Activated CD8-positive, alpha-beta T cell treated with anti-CD3 and anti-CD28 coated beads for 36 hours (primary cell): ENCODE measurements around the gene EIF4E2. TPM values are rescaled to one million over a fixed set of nuclear protein-coding genes. Genes with fewer than 3 reads are reported as not detected.

Experiments
- ATAC-seq: fragments of 200-7000 bp; cut with Tn5 transposase; one replicate; pipeline ENCODE4 v1.10.0; 2021; ENCODE audit warnings: mild to moderate bottlenecking, moderate library complexity
- CTCF ChIA-PET: fragments of 350-600 bp; sonication (Branson Sonifier 250); formaldehyde crosslinking; loops from one replicate; lab custom pipeline; 2021; ENCODE audit warnings: antibody characterized with exemption; lab: Charles Lee
- POLR2A ChIA-PET: fragments of 350-600 bp; sonication (Branson Sonifier 250); formaldehyde crosslinking; loops from one replicate; lab custom pipeline; 2021; ENCODE audit warnings: antibody characterized with exemption; lab: Charles Lee
- DNase-seq: peaks from one replicate; pipeline ENCODE4 v3.0.0-alpha.2; 2020
- H3K27ac Mint-ChIP-seq: one replicate; pipeline ENCODE4 v1.8.0; 2021; ENCODE audit warnings: mild to moderate bottlenecking, mixed read lengths
- H3K27me3 Mint-ChIP-seq: one replicate; pipeline ENCODE4 v1.8.0; 2021; ENCODE audit warnings: mixed read lengths
- H3K36me3 Mint-ChIP-seq: one replicate; pipeline ENCODE4 v1.8.0; 2021; ENCODE audit warnings: low read depth, mixed read lengths
- H3K4me1 Mint-ChIP-seq: one replicate; pipeline ENCODE4 v1.8.0; 2021; ENCODE audit warnings: low read depth, mixed read lengths
- H3K4me3 Mint-ChIP-seq: one replicate; pipeline ENCODE4 v1.8.0; 2021; ENCODE audit warnings: mild to moderate bottlenecking, moderate library complexity, mixed read lengths
- H3K9me3 Mint-ChIP-seq: one replicate; pipeline ENCODE4 v1.8.0; 2021; ENCODE audit warnings: mixed read lengths
- CTCF ChIP-seq: fragments of 200-600 bp; IDR thresholded peaks from one replicate; pipeline ENCODE4 v1.8.0; 2022; ENCODE audit warnings: antibody characterized with exemption, mild to moderate bottlenecking
- intact Hi-C: fragments of 100-400 bp; cut with micrococcal nuclease; formaldehyde crosslinking; loops from one replicate; pipeline ENCODE4 v1.10.0; 2022
- total RNA-seq, 2 experiments: library from RNA; stranded (reverse); gene quantifications; one replicate each; pipeline ENCODE4 v1.2.3, GENCODE V29; 2021

EIF4E2 gene
- total RNA-seq, 2 experiments from 2014 or later, result 49.2 to 50.4 TPM

DNA sequence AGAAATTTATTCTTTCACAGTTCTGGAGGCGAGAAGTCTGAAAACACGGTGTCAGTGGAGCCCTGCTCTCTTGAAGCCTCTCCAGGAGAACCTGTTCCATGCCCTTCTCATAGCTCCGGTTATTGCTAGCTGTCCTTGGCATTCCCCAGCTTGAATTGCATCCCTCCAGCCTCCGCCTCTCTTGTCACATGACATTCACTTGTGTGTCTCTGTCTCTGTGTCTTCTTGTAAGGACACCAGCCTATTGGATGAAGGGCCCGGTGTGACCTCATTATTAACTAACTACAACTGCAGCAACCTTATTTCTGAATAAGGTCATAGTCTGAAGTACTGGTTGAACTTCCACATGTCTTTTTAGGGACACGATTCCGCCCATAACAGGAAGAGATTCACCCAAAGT is 34.9 kb upstream of the EIF4E2 start:
- peaks cover 14% of the 10 kb centered on the region for H3K27me3 Mint-ChIP-seq
- H3K4me3 Mint-ChIP-seq, result no peak overlapping the region
- ChIA-PET POLR2A (interaction anchor here (0.6 to 1.0 kb wide), 2 partner anchors 11 to 204 kb away, joined by 3 read pairs; no protein-coding TSS in a partner anchor), CTCF (interaction anchor here (1.3 kb wide), 1 partner anchor 8 kb away, joined by 4 read pairs; no protein-coding TSS in a partner anchor)
- ATAC-seq (no peak), DNase-seq (no peak)
- intact Hi-C loops, result no loop called here
- H3K27ac Mint-ChIP-seq, result no peak overlapping the region
- no peaks in the 10 kb centered on the region for H3K9me3 Mint-ChIP-seq
- no peaks in the 10 kb centered on the region for H3K4me1 Mint-ChIP-seq
- TF ChIP-seq CTCF, result no peak
- no peaks in the 10 kb centered on the region for H3K36me3 Mint-ChIP-seq

DNA sequence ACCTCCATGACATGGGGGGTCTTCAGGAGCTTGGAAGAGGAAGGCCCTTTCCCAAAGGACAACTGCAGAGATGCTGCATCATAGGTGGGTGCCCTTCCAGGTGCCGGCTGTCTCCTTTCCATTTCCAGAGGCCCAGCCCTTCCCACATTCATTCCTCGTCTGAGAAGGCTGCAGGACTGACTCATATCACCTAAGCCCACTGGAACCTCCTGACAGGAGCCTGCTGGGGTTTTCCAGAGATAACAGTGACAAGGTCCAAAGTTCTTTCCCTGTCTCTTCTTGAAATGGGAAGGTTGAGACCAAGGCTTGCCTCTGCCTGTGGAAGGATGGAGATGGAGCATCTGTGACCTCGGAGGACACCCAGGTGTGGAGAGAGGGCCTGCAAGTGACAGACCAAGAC is 33.9 kb upstream of the EIF4E2 start:
- Mint-ChIP-seq H3K9me3 (no peaks in the 10 kb centered on the region), H3K27me3 (peaks cover 20% of the 10 kb centered on the region), H3K4me1 (peaks cover 2% of the 10 kb centered on the region), H3K27ac (no peak overlapping the region), H3K4me3 (no peak overlapping the region), H3K36me3 (no peaks in the 10 kb centered on the region)
- POLR2A ChIA-PET, result interaction anchor here (0.6 kb wide), 1 partner anchor 205 kb away, joined by 3 read pairs; no protein-coding TSS in a partner anchor
- intact Hi-C loops, result no loop called here
- DNase-seq (no peak), ATAC-seq (no peak)
- TF ChIP-seq CTCF, result no peak
- CTCF ChIA-PET, result interaction anchor here (1.3 kb wide), 1 partner anchor 7 kb away, joined by 4 read pairs; no protein-coding TSS in a partner anchor

- no peaks in the 10 kb centered on the region for H3K36me3 Mint-ChIP-seq
- no peaks in the 10 kb centered on the region for H3K9me3 Mint-ChIP-seq
- ChIA-PET CTCF (interaction anchor here (1.3 kb wide), 1 partner anchor 72 kb away, joined by 4 read pairs; no protein-coding TSS in a partner anchor), POLR2A (no interaction called here)
- no peak overlapping the region for H3K4me3 Mint-ChIP-seq
- ATAC-seq, result no peak
- H3K27me3 Mint-ChIP-seq, result peaks cover 30% of the 10 kb centered on the region
- peaks cover 5% of the 10 kb centered on the region for H3K4me1 Mint-ChIP-seq
- DNase-seq, result no peak
- intact Hi-C loops, result no loop called here
- TF ChIP-seq CTCF, result no peak
- no peak overlapping the region for H3K27ac Mint-ChIP-seq
Observed at GRCh38 chr2:232518844-232519243, 31.6 kb upstream of the EIF4E2 start.

DNA sequence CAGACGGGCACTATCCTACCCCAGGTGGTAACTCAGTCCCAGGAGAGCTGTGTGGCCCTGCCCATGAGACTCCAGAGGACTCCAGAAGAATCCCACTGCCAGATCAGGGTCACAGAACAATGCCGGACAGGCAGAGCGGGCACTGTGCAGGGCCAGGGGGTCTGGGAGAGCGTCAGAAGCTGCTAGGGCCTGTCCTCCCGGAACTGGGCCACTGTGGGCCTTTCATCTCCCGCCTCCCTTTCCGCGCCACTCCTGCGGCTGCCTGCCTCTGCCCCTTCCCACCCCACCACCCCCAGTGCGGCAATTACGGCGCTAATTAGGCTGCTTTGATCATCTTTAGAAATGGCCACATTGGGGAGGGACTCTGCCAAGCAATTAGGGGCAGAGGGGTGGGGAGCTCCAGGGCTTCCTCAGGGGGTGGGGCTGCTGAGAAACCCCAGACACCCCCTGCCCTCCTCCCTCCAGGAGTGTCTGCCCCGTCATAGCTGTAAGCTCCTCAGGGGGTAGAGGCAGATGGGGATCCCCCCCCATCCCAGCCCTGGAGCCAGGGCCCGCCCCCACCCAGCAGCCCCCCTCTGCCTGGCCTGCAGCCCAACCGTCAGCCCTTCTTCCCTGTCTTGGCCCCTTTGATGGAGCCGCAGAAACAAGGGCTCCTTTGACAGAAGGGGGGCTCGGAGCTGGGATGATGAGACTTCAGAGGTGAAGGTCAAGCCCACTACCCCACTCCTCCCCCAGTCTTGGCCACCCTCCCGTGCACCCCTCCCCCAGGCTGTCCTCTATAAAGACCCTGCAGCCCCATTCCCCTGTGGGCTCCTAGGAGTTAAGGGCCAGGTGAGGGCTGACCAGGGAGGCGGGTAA is 30.7 kb upstream of the EIF4E2 start, which contains the start of gene PRSS56:
Gene PRSS56, plus strand, starts transcription at position 808 of the 858 bp plus-strand sequence. CDS start 211 bp downstream, outside the sequence.
- no peak for ATAC-seq
- CTCF ChIA-PET, result interaction anchor here (0.9 to 1.9 kb wide), 4 partner anchors 11 to 80 kb away, joined by 3 to 7 read pairs (median 4); no protein-coding TSS in a partner anchor
- POLR2A ChIA-PET, result no interaction called here
- H3K27me3 Mint-ChIP-seq, result peaks cover 36% of the 10 kb centered on the region
- no peak within 1 kb of the TSS for H3K27ac Mint-ChIP-seq
- no peak for DNase-seq
- peaks cover 6% of the 10 kb centered on the region for H3K4me1 Mint-ChIP-seq
- intact Hi-C loops, result loop anchor here (5.0 kb wide), 1 partner anchor 73 kb away; no protein-coding TSS in a partner anchor
- H3K9me3 Mint-ChIP-seq, result no peaks in the 10 kb centered on the region
- no peak within 1 kb of the TSS for H3K4me3 Mint-ChIP-seq
- no peaks in the 10 kb centered on the region for H3K36me3 Mint-ChIP-seq
- no peak for TF ChIP-seq CTCF
